Stimulated activated CD8-positive, alpha-beta memory T cell treated with anti-CD3 and anti-CD28 coated beads, Interleukin-7, amount 100 ng/mL, for 24 hours (primary cell): ENCODE data around the gene TMEM185A.
"Not testable (repeated sequence)": the region's sequence is repeated elsewhere in the genome, so short reads cannot be mapped to it uniquely, and the experiment has no call there.

Experiments used
- DNase-seq: peaks from one replicate; pipeline ENCODE4 v3.0.0-alpha.2; 2020; ENCODE audit warnings: low read depth

The TMEM185A gene

GRCh38 chrX:149551939-149552248, 79.7 kb downstream of the TMEM185A start:
- DNase-seq = not testable (repeated sequence)

GRCh38 chrX:149551245-149551938, 80.2 kb downstream of the TMEM185A start:
- not testable (repeated sequence) for DNase-seq

GRCh38 chrX:149550454-149550853, 81.1 kb downstream of the TMEM185A start:
- DNase-seq = not testable (repeated sequence)

GRCh38 chrX:149549701-149550100, 81.9 kb downstream of the TMEM185A start, which contains the start of gene HSFX3:
Gene HSFX3, minus strand, starts transcription at chrX:149549924. Its CDS starts 72 bp downstream, at chrX:149549852.
- not testable (repeated sequence) for DNase-seq

GRCh38 chrX:149547782-149548181, 83.8 kb downstream of the TMEM185A start:
- DNase-seq = not testable (repeated sequence)

- DNase-seq = not testable (repeated sequence)
Measured at GRCh38 chrX:149546962-149547361, 84.6 kb downstream of the TMEM185A start.
